Colonic mucosa (tissue), 4 donors: Measurements from ENCODE around the gene MED17. TPM values are rescaled to one million over a fixed set of nuclear protein-coding genes. Genes with fewer than 3 reads are reported as not detected.

Experiments
- DNase-seq: peaks from one replicate; pipeline ENCODE4 v3.0.0-alpha.2; 2020
- H3K27ac ChIP-seq: fragments of 200-600 bp; one replicate; pipeline ENCODE4 v1.8.0; 2021
- H3K27me3 ChIP-seq: fragments of 200-600 bp; one replicate; pipeline ENCODE4 v1.8.0; 2021
- H3K36me3 ChIP-seq: fragments of 200-600 bp; one replicate; pipeline ENCODE4 v1.8.0; 2021
- H3K4me1 ChIP-seq: fragments of 200-600 bp; one replicate; pipeline ENCODE4 v1.8.0; 2021; ENCODE audit warnings: mild to moderate bottlenecking
- H3K4me3 ChIP-seq: fragments of 200-600 bp; one replicate; pipeline ENCODE4 v1.8.0; 2021
- H3K9ac ChIP-seq, 2 donors: one replicate each; pipeline ENCODE4 v1.7.0; 2013; ENCODE audit warnings: control low read depth in 2 of 2, low read depth in 2 of 2, low read length in 2 of 2
- H3K9me3 ChIP-seq: fragments of 200-600 bp; one replicate; pipeline ENCODE4 v1.8.0; 2021
- intact Hi-C: fragments of 100-400 bp; cut with DNase I; formaldehyde crosslinking; loops from one replicate; pipeline ENCODE4 v1.14.1; 2022
- total RNA-seq, 2 donors: library from RNA; stranded (reverse); fragmentation: NEBNext Ultra II Directional in 1 of 2; extraction: Animal tissue kit (Norgen Biotek cat#: 25700) in 1 of 2; gene quantifications; one replicate each; pipeline ENCODE4 v1.2.1, GENCODE V29; 2021
- TF ChIP-seq, protein P1 (sequence below): fragments of 200-600 bp; IDR thresholded peaks from one replicate; pipeline ENCODE4 v1.8.0; 2022; ENCODE audit warnings: antibody characterized with exemption, mild to moderate bottlenecking
- donor health status: healthy.
- donor health status: DM: no; HTN: no; CAD: no.
- donor health status: DM: no; HTN: no; CAD: no.

The MED17 gene
- total RNA-seq, 2 donors from 2014 or later: 23.9 to 30.9 TPM

GRCh38 chr11:93784935-93785360, 866 bp downstream of the MED17 start:
- Histone ChIP-seq H3K4me1 (peaks cover 19% of the 10 kb centered on the region), H3K27ac (peak overlapping the region; percentile 95), H3K36me3 (no peaks in the 10 kb centered on the region), H3K9me3 (no peaks in the 10 kb centered on the region), H3K4me3 (peak overlapping the region; percentile 94), H3K9ac (peak overlapping the region; percentile 93 to 95), H3K27me3 (no peaks in the 10 kb centered on the region)
- TF ChIP-seq, protein P1, sequence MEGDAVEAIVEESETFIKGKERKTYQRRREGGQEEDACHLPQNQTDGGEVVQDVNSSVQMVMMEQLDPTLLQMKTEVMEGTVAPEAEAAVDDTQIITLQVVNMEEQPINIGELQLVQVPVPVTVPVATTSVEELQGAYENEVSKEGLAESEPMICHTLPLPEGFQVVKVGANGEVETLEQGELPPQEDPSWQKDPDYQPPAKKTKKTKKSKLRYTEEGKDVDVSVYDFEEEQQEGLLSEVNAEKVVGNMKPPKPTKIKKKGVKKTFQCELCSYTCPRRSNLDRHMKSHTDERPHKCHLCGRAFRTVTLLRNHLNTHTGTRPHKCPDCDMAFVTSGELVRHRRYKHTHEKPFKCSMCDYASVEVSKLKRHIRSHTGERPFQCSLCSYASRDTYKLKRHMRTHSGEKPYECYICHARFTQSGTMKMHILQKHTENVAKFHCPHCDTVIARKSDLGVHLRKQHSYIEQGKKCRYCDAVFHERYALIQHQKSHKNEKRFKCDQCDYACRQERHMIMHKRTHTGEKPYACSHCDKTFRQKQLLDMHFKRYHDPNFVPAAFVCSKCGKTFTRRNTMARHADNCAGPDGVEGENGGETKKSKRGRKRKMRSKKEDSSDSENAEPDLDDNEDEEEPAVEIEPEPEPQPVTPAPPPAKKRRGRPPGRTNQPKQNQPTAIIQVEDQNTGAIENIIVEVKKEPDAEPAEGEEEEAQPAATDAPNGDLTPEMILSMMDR: no peak
- no peak for DNase-seq
- intact Hi-C loops: loop anchor here (5.0 kb wide), 1 partner anchor 38 kb away; no protein-coding TSS in a partner anchor

DNA sequence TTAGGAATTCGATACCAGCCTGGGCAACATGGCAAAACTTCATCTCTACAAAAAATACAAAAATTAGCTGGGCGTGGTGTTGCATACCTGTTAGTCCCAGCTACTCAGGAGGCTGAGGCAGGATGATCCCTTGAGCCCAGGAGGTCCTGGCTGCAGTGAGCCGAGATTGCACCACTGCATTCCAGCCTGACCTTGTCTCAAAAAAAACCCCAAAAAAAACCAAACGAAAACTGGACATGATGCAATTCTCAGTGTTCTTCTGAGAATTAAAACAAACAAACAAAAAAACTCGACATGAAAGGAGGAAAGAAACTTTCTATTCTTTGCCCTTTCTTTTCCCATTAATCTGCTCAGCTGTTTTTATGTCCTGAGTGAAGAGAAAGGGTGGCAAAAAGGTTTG, 7.4 kb downstream of the MED17 start:
- Histone ChIP-seq H3K9me3 (no peaks in the 10 kb centered on the region), H3K9ac (no peak overlapping the region), H3K4me1 (peaks cover 5% of the 10 kb centered on the region), H3K4me3 (no peak overlapping the region), H3K27me3 (no peaks in the 10 kb centered on the region), H3K36me3 (peaks cover 8% of the 10 kb centered on the region), H3K27ac (no peak overlapping the region)
- TF ChIP-seq, protein P1: no peak
- intact Hi-C loops: no loop called here
- DNase-seq: no peak

DNA sequence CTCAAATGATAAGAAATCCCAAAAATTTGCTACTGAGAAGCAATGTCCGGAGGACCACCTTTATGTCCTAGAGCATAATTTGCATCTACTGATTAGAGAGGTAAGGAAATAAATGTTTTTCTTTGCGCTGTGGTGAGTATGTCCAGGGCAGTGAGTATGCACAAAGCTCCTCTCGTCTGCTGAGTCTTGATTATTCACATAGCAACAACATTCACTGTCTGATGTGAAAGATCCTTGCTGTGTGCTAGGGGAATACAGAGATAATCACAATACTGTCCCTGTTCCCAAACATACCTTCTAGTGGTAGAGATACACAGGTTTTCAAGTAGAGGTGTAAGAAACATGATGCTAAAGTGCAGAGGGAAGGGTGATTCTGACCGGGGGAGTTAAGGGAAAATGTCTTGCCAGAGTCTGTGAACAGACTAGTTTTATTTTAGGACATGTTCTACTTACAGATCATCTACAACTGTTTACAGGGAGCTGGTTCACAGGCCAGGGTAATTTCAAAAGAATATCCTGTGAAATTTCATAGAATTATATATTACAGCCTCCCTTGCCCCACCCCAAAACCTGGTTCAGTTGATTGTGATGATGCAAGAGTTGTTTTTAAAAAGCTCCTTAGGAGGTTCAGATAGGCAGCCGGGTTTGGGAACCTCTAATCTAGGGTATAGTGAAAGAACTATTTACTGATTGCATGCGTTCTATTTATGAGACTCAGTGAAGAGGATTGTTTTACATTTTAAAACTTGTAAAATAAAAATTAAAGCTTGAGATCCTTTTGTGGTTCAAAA, 12.6 kb downstream of the MED17 start:
- TF ChIP-seq, protein P1: no peak
- Histone ChIP-seq H3K36me3 (peaks cover 4% of the 10 kb centered on the region), H3K27me3 (no peaks in the 10 kb centered on the region), H3K4me3 (no peak overlapping the region), H3K27ac (no peak overlapping the region), H3K9me3 (no peaks in the 10 kb centered on the region), H3K4me1 (no peaks in the 10 kb centered on the region), H3K9ac (no peak overlapping the region)
- intact Hi-C loops: no loop called here
- DNase-seq: no peak

GRCh38 chr11:93801366-93801765, 17.3 kb downstream of the MED17 start:
- H3K9me3 ChIP-seq: no peaks in the 10 kb centered on the region
- TF ChIP-seq, protein P1: no peak
- H3K4me3 ChIP-seq: no peak overlapping the region
- H3K4me1 ChIP-seq: no peaks in the 10 kb centered on the region
- no peak overlapping the region for H3K9ac ChIP-seq
- intact Hi-C loops: no loop called here
- no peak for DNase-seq
- peaks cover 9% of the 10 kb centered on the region for H3K36me3 ChIP-seq
- H3K27me3 ChIP-seq: no peaks in the 10 kb centered on the region
- H3K27ac ChIP-seq: no peak overlapping the region

DNA sequence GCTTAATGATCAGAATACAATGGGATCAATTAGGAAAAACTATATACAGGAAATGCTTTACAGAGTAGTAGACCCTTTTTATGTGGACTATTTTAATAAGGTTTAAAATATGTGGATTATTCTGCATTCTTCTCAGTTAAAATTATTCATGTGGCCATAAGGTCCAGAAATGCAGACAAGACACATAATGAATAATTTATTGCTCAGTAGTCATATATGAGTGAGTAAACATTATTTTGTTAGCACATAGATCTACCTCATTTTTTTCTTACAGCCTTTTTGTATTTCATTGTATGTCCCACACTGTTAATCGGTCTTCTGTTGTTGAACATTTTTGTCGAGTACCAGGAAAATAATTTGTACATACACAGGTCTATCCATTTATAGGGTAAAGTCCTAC, 20.8 kb downstream of the MED17 start:
- TF ChIP-seq, protein P1: no peak
- intact Hi-C loops: no loop called here

More for the DNA sequence above, 20.8 kb downstream of the MED17 start:
- Histone ChIP-seq H3K27me3 (no peaks in the 10 kb centered on the region), H3K9ac (no peak overlapping the region), H3K27ac (no peak overlapping the region), H3K4me1 (no peaks in the 10 kb centered on the region), H3K9me3 (no peaks in the 10 kb centered on the region), H3K4me3 (no peak overlapping the region), H3K36me3 (peaks cover 15% of the 10 kb centered on the region)
- DNase-seq: no peak
